Endothelial cell of umbilical vein (primary cell): Measurements from ENCODE around the gene RDX. TPM values are rescaled to one million over a fixed set of nuclear protein-coding genes. Genes with fewer than 3 reads are reported as not detected.

ENCODE experiments used
- BruUV-seq: library from RNA; stranded (reverse); fragments of 400-500 nt; replicated peaks from 2 replicates; lab custom pipeline; 2021; lab: Mats Ljungman, UMichigan
- CTCF ChIA-PET: fragments of 300-600, 350-600 bp; sonication (Branson Sonifier 250); formaldehyde crosslinking; loops from one replicate; lab custom pipeline; 2021; ENCODE audit warnings: antibody characterized with exemption, inconsistent platforms; lab: Charles Lee
- POLR2A ChIA-PET: fragments of 300-600, 350-600 bp; sonication (Branson Sonifier 250); formaldehyde crosslinking; loops from one replicate; lab custom pipeline; 2021; ENCODE audit warnings: antibody characterized with exemption, inconsistent platforms; lab: Charles Lee
- DNase-seq: peaks from one replicate; pipeline ENCODE4 v3.0.0-alpha.2; 2011; ENCODE audit warnings: low read depth, low spot score
- FAIRE-seq: peaks from 2 replicates; lab custom pipeline; 2011; peaks lifted over from hg19 to GRCh38; lab: Jason Lieb, UNC
- H2AFZ ChIP-seq: 2 replicates; pipeline ENCODE4 v1.6.0; 2012; ENCODE audit warnings: low read depth, low read length, control low read depth, inconsistent platforms
- H3K27ac ChIP-seq: 2 replicates; pipeline ENCODE4 v1.5.1; 2011; ENCODE audit warnings: low read depth, mild to moderate bottlenecking, control low read depth, low read length, moderate library complexity; ENCODE audit not compliant: insufficient read depth
- H3K27me3 ChIP-seq, 2 experiments: 2 replicates each; pipeline versions ENCODE4 v1.6.0 to v1.6.1; 2011; ENCODE audit warnings: low read length in 2 of 2, mixed read lengths in 1 of 2; ENCODE audit not compliant: control insufficient read depth in 2 of 2, insufficient read depth in 2 of 2
- H3K36me3 ChIP-seq, 2 experiments: 2 replicates in 1 of 2; 3 replicates in 1 of 2; pipeline ENCODE4 v1.5.1; 2011; ENCODE audit warnings: low read length in 2 of 2, mild to moderate bottlenecking in 1 of 2, moderate library complexity in 1 of 2; ENCODE audit not compliant: control insufficient read depth in 2 of 2, insufficient read depth in 2 of 2; ENCODE audit errors: extremely low read depth in 1 of 2
- H3K4me1 ChIP-seq: 3 replicates; pipeline ENCODE4 v1.5.1; 2011; ENCODE audit warnings: mild to moderate bottlenecking, low read length; ENCODE audit not compliant: control insufficient read depth, insufficient read depth; ENCODE audit errors: extremely low read depth
- H3K4me2 ChIP-seq: 2 replicates; pipeline ENCODE4 v1.6.1; 2011; ENCODE audit warnings: low read length, control low read depth, mixed read lengths; ENCODE audit not compliant: insufficient read depth
- H3K4me3 ChIP-seq, 3 experiments: fragments of 200-600 bp in 1 of 3; sonication (generic), shearing (Covaris generic) in 1 of 3; replicated peaks in 1 of 3; 2 replicates each; pipeline ENCODE4 v1.5.1; 2011 to 2016; ENCODE audit warnings: control low read depth in 3 of 3, low read length in 3 of 3, mild to moderate bottlenecking in 2 of 3, inconsistent platforms in 1 of 3, low read depth in 1 of 3, moderate library complexity in 1 of 3; ENCODE audit not compliant: insufficient read depth in 1 of 3
- H3K79me2 ChIP-seq: 2 replicates; pipeline ENCODE4 v1.6.0; 2012; ENCODE audit warnings: low read length, inconsistent platforms; ENCODE audit not compliant: control insufficient read depth, insufficient read depth
- H3K9ac ChIP-seq: replicated peaks from 2 replicates; pipeline ENCODE3; 2011; ENCODE audit warnings: low read length, control low read depth; ENCODE audit not compliant: insufficient read depth; ENCODE audit errors: extremely low read depth
- H3K9me1 ChIP-seq: replicated peaks from 3 replicates; pipeline ENCODE4 v1.6.0; 2011; ENCODE audit warnings: mild to moderate bottlenecking, low read length; ENCODE audit not compliant: control insufficient read depth, insufficient read depth; ENCODE audit errors: extremely low read depth
- H3K9me3 ChIP-seq: replicated peaks from 2 replicates; pipeline ENCODE4 v1.5.1; 2012; ENCODE audit warnings: low read length, inconsistent platforms; ENCODE audit not compliant: control insufficient read depth, insufficient read depth
- H4K20me1 ChIP-seq: replicated peaks from 2 replicates; pipeline ENCODE3; 2011; ENCODE audit warnings: mild to moderate bottlenecking, low read length; ENCODE audit not compliant: control insufficient read depth, insufficient read depth; ENCODE audit errors: extremely low read depth
- EZH2 ChIP-seq: IDR thresholded peaks from 2 replicates; pipeline ENCODE4 v1.6.1; 2012; ENCODE audit warnings: borderline replicate concordance, low read depth, mild to moderate bottlenecking, moderate library complexity, low read length, inconsistent platforms; ENCODE audit not compliant: severe bottlenecking
- FOS ChIP-seq: IDR thresholded peaks from 2 replicates; pipeline ENCODE4 v1.6.1; 2011; ENCODE audit warnings: mild to moderate bottlenecking, low read length, moderate library complexity, borderline replicate concordance; ENCODE audit not compliant: insufficient read depth
- GATA2 ChIP-seq: IDR thresholded peaks from 2 replicates; pipeline ENCODE4 v1.7.0; 2011; ENCODE audit warnings: low read depth, mild to moderate bottlenecking, moderate library complexity, mixed read lengths, low read length; ENCODE audit not compliant: insufficient read length, insufficient read depth
- JUN ChIP-seq: IDR thresholded peaks from 2 replicates; pipeline ENCODE4 v1.6.1; 2011; ENCODE audit warnings: borderline replicate concordance, low read depth; ENCODE audit not compliant: insufficient read length, insufficient read depth
- MAX ChIP-seq: IDR thresholded peaks from 2 replicates; pipeline ENCODE4 v1.6.1; 2011; ENCODE audit not compliant: insufficient read depth, insufficient read length
- MYC ChIP-seq: IDR thresholded peaks from one replicate; pipeline ENCODE4 v1.6.1; 2011; ENCODE audit warnings: mild to moderate bottlenecking, low read depth, low read length
- POLR2A ChIP-seq: IDR thresholded peaks from 2 replicates; pipeline ENCODE4 v1.6.1; 2012; ENCODE audit warnings: low read depth, mild to moderate bottlenecking, control low read depth, low read length
- POLR2AphosphoS5 ChIP-seq: IDR thresholded peaks from 2 replicates; pipeline ENCODE4 v1.6.1; 2012; ENCODE audit warnings: low read depth, mild to moderate bottlenecking, control low read depth, low read length, moderate library complexity; ENCODE audit not compliant: insufficient read depth
- dilution Hi-C: fragments of 300-500 bp; cut with MboI; formaldehyde crosslinking; loops from one replicate; pipeline ENCODE4 v1.15.0; 2019; ENCODE audit warnings: low sequenced_read_pairs; ENCODE audit not compliant: extremely low pct_ligation_motif_present
- intact Hi-C: fragments of 100-400 bp; cut with micrococcal nuclease; formaldehyde crosslinking; loops from one replicate; pipeline ENCODE4 v1.10.0; 2022
- polyA plus RNA-seq, 4 experiments: library from polyadenylated mRNA; depleted of rRNA in 3 of 4; stranded (reverse) in 3 of 4; unstranded in 1 of 4; fragments of >200 nt; gene quantifications; 2 replicates each; pipeline versions ENCODE4 v1.2.1 to v1.2.3, GENCODE V29; 2011 to 2012; ENCODE audit warnings: missing spikeins in 1 of 4
- total RNA-seq: library from RNA; stranded (reverse); gene quantifications from 2 replicates; pipeline ENCODE4 v1.2.3, GENCODE V29; 2021
- TF ChIP-seq, protein P1 (sequence below), 2 donors: IDR thresholded peaks; 1 replicate in 1 of 2; 2 replicates in 1 of 2; pipeline ENCODE4 v1.5.1; 2011; ENCODE audit warnings: low read length in 2 of 2, mild to moderate bottlenecking in 2 of 2, moderate library complexity in 2 of 2, control low read depth in 1 of 2, inconsistent platforms in 1 of 2, low read depth in 1 of 2; ENCODE audit not compliant: insufficient read depth in 1 of 2; ENCODE audit errors: extremely low read depth in 1 of 2

Gene RDX
- total and polyA plus RNA-seq, 2 donors (not counting 3 experiments of a cell fraction or from before 2014, with no cell fraction given), result 47.9 to 280 TPM

- Histone ChIP-seq H3K9me1 (no peaks in the 10 kb centered on the region), H3K4me3 (no peak overlapping the region), H4K20me1 (no peaks in the 10 kb centered on the region), H3K36me3 (no peaks in the 10 kb centered on the region), H3K27me3 (no peaks in the 10 kb centered on the region), H3K9me3 (no peaks in the 10 kb centered on the region), H2AFZ (no peak overlapping the region), H3K27ac (no peak overlapping the region), H3K79me2 (no peaks in the 10 kb centered on the region), H3K9ac (no peak overlapping the region), H3K4me2 (no peak overlapping the region), H3K4me1 (peaks cover 36% of the 10 kb centered on the region)
- intact Hi-C loops (loop anchor here (1.0 to 2.0 kb wide), 2 partner anchors 23 to 48 kb away; no protein-coding TSS in a partner anchor), dilution Hi-C loops (no loop called here)
- ChIA-PET CTCF (interaction anchor here (1.2 to 7.0 kb wide), 4 partner anchors 11 to 235 kb away, joined by 3 to 143 read pairs (median 6); partner anchors contain the start of genes FDX1 and ZC3H12C), POLR2A (no interaction called here)
- FAIRE-seq (no peak), DNase-seq (no peak)
- TF ChIP-seq JUN (no peak), POLR2AphosphoS5 (no peak), EZH2 (no peak), MAX (no peak)
- BruUV-seq, result no TSS peak
These were observed 99.5 kb downstream of the RDX start for GRCh38 chr11:110196884-110197420.

DNA sequence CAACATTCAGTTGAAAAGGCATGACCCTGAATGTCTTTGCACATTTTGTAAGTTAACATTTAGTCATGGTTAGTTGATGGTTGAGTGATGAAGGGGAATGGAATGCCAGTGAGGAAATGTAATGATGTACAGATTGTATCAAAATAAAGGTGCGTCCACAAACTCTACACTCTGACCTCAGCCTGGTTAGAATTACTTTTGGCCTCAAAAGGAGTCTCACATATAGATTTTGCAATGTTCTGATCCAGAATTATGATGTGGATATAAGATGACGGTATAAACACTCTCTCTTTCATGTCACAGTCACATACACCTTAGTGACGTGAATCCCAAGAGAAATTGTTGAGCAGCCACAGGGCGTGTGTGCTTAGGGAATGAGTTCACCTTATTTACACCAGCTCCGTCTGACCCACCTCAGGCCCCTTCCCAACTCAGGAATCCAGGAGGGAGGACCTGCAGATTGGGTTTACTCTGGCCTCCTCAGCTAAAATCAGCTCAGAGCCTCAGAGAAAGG, 100.1 kb downstream of the RDX start:
- POLR2A ChIA-PET, result no interaction called here
- Histone ChIP-seq H3K4me1 (peaks cover 36% of the 10 kb centered on the region), H3K27ac (peak overlapping the region; percentile 78), H3K4me2 (peak overlapping the region; percentile 45), H2AFZ (no peak overlapping the region), H3K36me3 (no peaks in the 10 kb centered on the region), H3K27me3 (no peaks in the 10 kb centered on the region), H3K9ac (peak overlapping the region; percentile 33), H3K9me1 (no peaks in the 10 kb centered on the region), H3K79me2 (no peaks in the 10 kb centered on the region), H3K9me3 (no peaks in the 10 kb centered on the region), H3K4me3 (no peak overlapping the region), H4K20me1 (no peaks in the 10 kb centered on the region)
- CTCF ChIA-PET, result interaction anchor here (0.9 to 7.0 kb wide), 8 partner anchors 38 to 257 kb away, joined by 3 to 143 read pairs (median 4); partner anchors contain the start of genes FDX1 and ZC3H12C
- FAIRE-seq, result peak; percentile 87
- TF ChIP-seq GATA2, result peak; percentile 92
- peak; percentile 66 for TF ChIP-seq JUN
- TF ChIP-seq POLR2AphosphoS5, result peak; percentile 66
- peak; percentile 42 for TF ChIP-seq POLR2A
- TF ChIP-seq, protein P1, sequence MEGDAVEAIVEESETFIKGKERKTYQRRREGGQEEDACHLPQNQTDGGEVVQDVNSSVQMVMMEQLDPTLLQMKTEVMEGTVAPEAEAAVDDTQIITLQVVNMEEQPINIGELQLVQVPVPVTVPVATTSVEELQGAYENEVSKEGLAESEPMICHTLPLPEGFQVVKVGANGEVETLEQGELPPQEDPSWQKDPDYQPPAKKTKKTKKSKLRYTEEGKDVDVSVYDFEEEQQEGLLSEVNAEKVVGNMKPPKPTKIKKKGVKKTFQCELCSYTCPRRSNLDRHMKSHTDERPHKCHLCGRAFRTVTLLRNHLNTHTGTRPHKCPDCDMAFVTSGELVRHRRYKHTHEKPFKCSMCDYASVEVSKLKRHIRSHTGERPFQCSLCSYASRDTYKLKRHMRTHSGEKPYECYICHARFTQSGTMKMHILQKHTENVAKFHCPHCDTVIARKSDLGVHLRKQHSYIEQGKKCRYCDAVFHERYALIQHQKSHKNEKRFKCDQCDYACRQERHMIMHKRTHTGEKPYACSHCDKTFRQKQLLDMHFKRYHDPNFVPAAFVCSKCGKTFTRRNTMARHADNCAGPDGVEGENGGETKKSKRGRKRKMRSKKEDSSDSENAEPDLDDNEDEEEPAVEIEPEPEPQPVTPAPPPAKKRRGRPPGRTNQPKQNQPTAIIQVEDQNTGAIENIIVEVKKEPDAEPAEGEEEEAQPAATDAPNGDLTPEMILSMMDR (IDR thresholded peaks at IDR 0.05; ENCODE audit: extremely low read depth in 1 of 2, insufficient read depth in 1 of 2, low read depth in 1 of 2, low read length in 2 of 2), result no peak
- TF ChIP-seq MYC, result no peak
- peak; percentile 79 for TF ChIP-seq FOS
- no peak for TF ChIP-seq MAX
- no peak for TF ChIP-seq EZH2
- DNase-seq, result peak; percentile 45
- BruUV-seq, result no TSS peak
- intact Hi-C loops, result loop anchor here (1.0 to 2.0 kb wide), 2 partner anchors 22 to 47 kb away; no protein-coding TSS in a partner anchor
- dilution Hi-C loops, result no loop called here
